ENCODE results near the gene FMN1. TPM values are rescaled to one million over a fixed set of nuclear protein-coding genes. Genes with fewer than 3 reads are reported as not detected.

The FMN1 gene
- total RNA-seq, 1 experiment from 2014 or later: 1.2 TPM

DNA sequence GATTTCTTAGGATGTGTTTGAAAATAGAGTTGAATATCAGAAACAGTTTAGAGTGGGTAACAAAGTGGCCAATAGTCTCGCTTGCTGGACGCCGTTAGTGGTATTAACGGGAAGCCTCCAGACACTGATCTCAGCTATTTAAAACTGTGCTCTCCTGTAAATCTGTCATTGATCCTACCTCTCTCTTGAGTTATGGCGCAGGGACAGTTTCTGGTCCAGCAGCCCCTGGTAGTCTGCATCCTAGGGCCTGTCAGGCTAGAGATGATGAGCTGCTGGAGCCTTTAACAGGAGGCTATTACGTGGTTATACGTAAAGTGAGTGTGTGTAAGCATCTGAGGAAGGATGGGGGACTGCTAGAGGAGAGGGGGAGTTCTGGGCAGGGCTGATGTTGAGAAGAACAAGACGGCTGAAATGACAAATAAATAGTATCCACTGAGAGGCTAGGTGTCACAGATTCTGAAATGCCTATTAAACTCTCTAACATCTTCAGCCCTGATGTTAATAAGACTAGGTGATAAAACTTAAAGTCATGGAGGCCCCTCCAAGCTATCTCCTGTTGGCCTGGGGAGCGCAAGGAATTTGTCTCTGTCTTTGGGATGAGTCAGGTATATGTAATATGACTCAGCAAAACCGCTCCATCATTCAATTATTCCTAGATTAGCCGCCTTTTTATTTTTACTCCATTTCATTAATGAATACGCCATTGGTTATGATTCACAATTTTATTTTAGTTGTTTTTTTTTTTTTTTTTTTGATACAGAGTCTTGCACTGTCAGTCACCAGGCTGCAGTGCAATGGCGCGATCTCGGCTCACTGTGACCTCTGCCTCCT is 321.0 kb downstream of the FMN1 start:
- no peaks in the 10 kb centered on the region for H3K27me3 Mint-ChIP-seq (ENCODE audit: insufficient read depth, unreplicated experiment)
- H3K36me3 Mint-ChIP-seq (ENCODE audit: insufficient read depth, unreplicated experiment): no peaks in the 10 kb centered on the region
- peaks cover 7% of the 10 kb centered on the region for H3K4me1 Mint-ChIP-seq (ENCODE audit: insufficient read depth, unreplicated experiment)
- peak; percentile 23 for DNase-seq (ENCODE audit: unreplicated experiment)
- intact Hi-C loops (cut with micrococcal nuclease): no loop called here
- H3K4me3 Mint-ChIP-seq (ENCODE audit: unreplicated experiment): no peak overlapping the region
- H3K9me3 Mint-ChIP-seq (ENCODE audit: unreplicated experiment): no peaks in the 10 kb centered on the region
- no TSS peak for BruUV-seq (replicated peaks)
- CTCF ChIA-PET: interaction anchor here (2.6 kb wide), 1 partner anchor 28 kb away, joined by 8 read pairs; no protein-coding TSS in a partner anchor
- no peak overlapping the region for H3K27ac Mint-ChIP-seq (ENCODE audit: low read depth, unreplicated experiment)
- POLR2A ChIA-PET: no interaction called here
- TF ChIP-seq, protein P1, sequence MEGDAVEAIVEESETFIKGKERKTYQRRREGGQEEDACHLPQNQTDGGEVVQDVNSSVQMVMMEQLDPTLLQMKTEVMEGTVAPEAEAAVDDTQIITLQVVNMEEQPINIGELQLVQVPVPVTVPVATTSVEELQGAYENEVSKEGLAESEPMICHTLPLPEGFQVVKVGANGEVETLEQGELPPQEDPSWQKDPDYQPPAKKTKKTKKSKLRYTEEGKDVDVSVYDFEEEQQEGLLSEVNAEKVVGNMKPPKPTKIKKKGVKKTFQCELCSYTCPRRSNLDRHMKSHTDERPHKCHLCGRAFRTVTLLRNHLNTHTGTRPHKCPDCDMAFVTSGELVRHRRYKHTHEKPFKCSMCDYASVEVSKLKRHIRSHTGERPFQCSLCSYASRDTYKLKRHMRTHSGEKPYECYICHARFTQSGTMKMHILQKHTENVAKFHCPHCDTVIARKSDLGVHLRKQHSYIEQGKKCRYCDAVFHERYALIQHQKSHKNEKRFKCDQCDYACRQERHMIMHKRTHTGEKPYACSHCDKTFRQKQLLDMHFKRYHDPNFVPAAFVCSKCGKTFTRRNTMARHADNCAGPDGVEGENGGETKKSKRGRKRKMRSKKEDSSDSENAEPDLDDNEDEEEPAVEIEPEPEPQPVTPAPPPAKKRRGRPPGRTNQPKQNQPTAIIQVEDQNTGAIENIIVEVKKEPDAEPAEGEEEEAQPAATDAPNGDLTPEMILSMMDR (IDR thresholded peaks at IDR 0.05; ENCODE audit: unreplicated experiment): no peak

DNA sequence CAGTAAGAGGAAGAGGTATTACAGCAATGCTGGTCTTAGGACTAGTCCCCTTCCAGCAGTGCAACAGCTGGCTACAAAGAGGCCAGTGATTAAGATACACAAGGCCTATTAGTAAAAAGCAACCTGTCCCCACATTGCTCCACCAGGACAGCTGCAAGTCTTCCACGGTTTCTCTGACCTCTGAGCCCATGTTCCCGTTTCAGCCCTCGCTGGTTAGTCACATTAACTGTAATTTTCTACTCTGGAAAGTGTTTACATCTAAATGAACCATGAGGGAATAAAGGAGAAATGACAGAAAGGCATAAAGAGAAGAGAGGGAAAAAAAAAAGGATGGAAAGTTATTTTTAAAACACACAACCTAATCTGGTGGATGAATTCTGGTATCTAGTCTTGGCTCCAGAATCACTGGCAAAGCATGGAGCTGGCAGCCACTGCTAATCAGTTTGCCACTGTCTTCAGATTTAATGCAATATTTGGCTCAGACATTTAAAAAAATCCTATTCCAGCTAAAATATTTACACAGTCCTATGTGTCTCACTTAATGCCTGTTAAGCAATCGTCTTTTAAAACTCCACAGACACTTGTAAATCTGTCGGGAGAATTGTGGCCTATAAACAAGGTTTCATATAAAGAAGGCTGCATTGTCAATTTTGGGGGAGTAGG is 321.8 kb downstream of the FMN1 start:
- Mint-ChIP-seq H3K36me3 (ENCODE audit: insufficient read depth, unreplicated experiment) (no peaks in the 10 kb centered on the region), H3K4me1 (ENCODE audit: insufficient read depth, unreplicated experiment) (peaks cover 7% of the 10 kb centered on the region), H3K9me3 (ENCODE audit: unreplicated experiment) (no peaks in the 10 kb centered on the region), H3K27me3 (ENCODE audit: insufficient read depth, unreplicated experiment) (no peaks in the 10 kb centered on the region), H3K27ac (ENCODE audit: low read depth, unreplicated experiment) (no peak overlapping the region), H3K4me3 (ENCODE audit: unreplicated experiment) (no peak overlapping the region)
- intact Hi-C loops (cut with micrococcal nuclease): no loop called here
- TF ChIP-seq, protein P1 (IDR thresholded peaks at IDR 0.05; ENCODE audit: unreplicated experiment): no peak
- no peak for DNase-seq (ENCODE audit: unreplicated experiment)
- POLR2A ChIA-PET: no interaction called here
- CTCF ChIA-PET: interaction anchor here (2.6 kb wide), 1 partner anchor 27 kb away, joined by 8 read pairs; no protein-coding TSS in a partner anchor
- no TSS peak for BruUV-seq (replicated peaks)

DNA sequence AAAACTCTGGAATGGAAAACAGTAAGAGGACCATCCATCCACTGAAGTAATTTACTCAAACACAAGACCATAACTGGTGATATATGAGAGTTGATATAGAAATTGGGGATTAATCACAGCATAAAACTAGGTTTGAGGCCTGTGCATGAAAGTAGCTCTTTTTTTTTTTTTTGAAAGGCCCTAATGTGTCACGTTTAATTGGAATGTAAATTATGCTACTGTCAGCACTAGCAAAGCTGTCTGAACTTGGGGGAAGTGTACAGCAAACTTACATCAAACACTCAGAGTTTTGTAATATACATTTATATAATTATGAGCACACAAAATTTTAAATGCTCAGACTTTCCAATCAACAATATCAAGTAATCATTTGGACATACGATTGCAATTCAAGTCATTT is 322.6 kb downstream of the FMN1 start:
- BruUV-seq (replicated peaks): no TSS peak
- POLR2A ChIA-PET: no interaction called here
- intact Hi-C loops (cut with micrococcal nuclease): no loop called here

More for the DNA sequence above, 322.6 kb downstream of the FMN1 start:
- TF ChIP-seq, protein P1 (IDR thresholded peaks at IDR 0.05; ENCODE audit: unreplicated experiment): no peak
- peaks cover 13% of the 10 kb centered on the region for H3K4me1 Mint-ChIP-seq (ENCODE audit: insufficient read depth, unreplicated experiment)
- H3K4me3 Mint-ChIP-seq (ENCODE audit: unreplicated experiment): no peak overlapping the region
- no peaks in the 10 kb centered on the region for H3K36me3 Mint-ChIP-seq (ENCODE audit: insufficient read depth, unreplicated experiment)
- H3K27me3 Mint-ChIP-seq (ENCODE audit: insufficient read depth, unreplicated experiment): no peaks in the 10 kb centered on the region
- no peak for DNase-seq (ENCODE audit: unreplicated experiment)
- no peak overlapping the region for H3K27ac Mint-ChIP-seq (ENCODE audit: low read depth, unreplicated experiment)
- no peaks in the 10 kb centered on the region for H3K9me3 Mint-ChIP-seq (ENCODE audit: unreplicated experiment)
- CTCF ChIA-PET: interaction anchor here (1.7 to 2.6 kb wide), 2 partner anchors 26 to 208 kb away, joined by 6 to 8 read pairs; no protein-coding TSS in a partner anchor

Data from MCF 10A (cell line).